H1 (cell line): ENCODE measurements around the gene CPLX1. TPM values are rescaled to one million over a fixed set of nuclear protein-coding genes. Genes with fewer than 3 reads are reported as not detected.
A peak's percentile ranks its signal among the peaks of the same experiment; 100 is the strongest.

Experiments used
- CTCF ChIA-PET: fragments of 300-600 bp; sonication (Branson Sonifier 250); formaldehyde crosslinking; loops from one replicate; lab custom pipeline; 2021; ENCODE audit not compliant: partially characterized antibody; lab: Charles Lee
- POLR2A ChIA-PET: fragments of 300-600 bp; sonication (Branson Sonifier 250); formaldehyde crosslinking; loops from one replicate; lab custom pipeline; 2021; ENCODE audit warnings: inconsistent platforms; ENCODE audit not compliant: partially characterized antibody; lab: Charles Lee
- DNase-seq, 2 experiments: peaks; one replicate each; pipeline versions ENCODE4 v3.0.0 to v3.0.0-alpha.2; 2010 to 2022; ENCODE audit warnings: low spot score in 2 of 2, low read depth in 1 of 2, mixed read lengths in 1 of 2
- FAIRE-seq: peaks from 2 replicates; lab custom pipeline; 2011; peaks lifted over from hg19 to GRCh38; lab: Jason Lieb, UNC
- H2AFZ ChIP-seq: 2 replicates; pipeline ENCODE4 v1.8.1; 2012; ENCODE audit warnings: low read length, inconsistent platforms
- H2AK5ac ChIP-seq: 2 replicates; pipeline ENCODE4 v1.6.1; 2013; ENCODE audit warnings: low read depth, low read length
- H2BK120ac ChIP-seq: replicated peaks from 2 replicates; pipeline ENCODE3; 2013; ENCODE audit warnings: low read depth, low read length, inconsistent platforms
- H2BK12ac ChIP-seq: 2 replicates; pipeline ENCODE4 v1.6.1; 2013; ENCODE audit warnings: low read depth, low read length
- H2BK15ac ChIP-seq: 2 replicates; pipeline ENCODE4 v1.6.1; 2013; ENCODE audit warnings: low read length
- H2BK20ac ChIP-seq: 2 replicates; pipeline ENCODE4 v1.6.1; 2013; ENCODE audit warnings: low read length
- H2BK5ac ChIP-seq: 2 replicates; pipeline ENCODE4 v1.6.1; 2013; ENCODE audit warnings: low read depth, low read length
- H3K14ac ChIP-seq: 2 replicates; pipeline ENCODE4 v1.6.1; 2013; ENCODE audit warnings: inconsistent platforms; ENCODE audit not compliant: insufficient read length
- H3K18ac ChIP-seq: 2 replicates; pipeline ENCODE4 v1.6.1; 2013; ENCODE audit warnings: low read length; ENCODE audit errors: extremely low read depth
- H3K23ac ChIP-seq: 2 replicates; pipeline ENCODE4 v1.6.1; 2013; ENCODE audit warnings: inconsistent platforms; ENCODE audit not compliant: insufficient read length
- H3K23me2 ChIP-seq: 2 replicates; pipeline ENCODE4 v1.6.1; 2013; ENCODE audit warnings: low read depth, low read length
- H3K27ac ChIP-seq: 2 replicates; pipeline ENCODE4 v1.6.1; 2011; ENCODE audit warnings: low read depth, low read length, inconsistent platforms
- H3K27me3 ChIP-seq, 4 experiments: replicated peaks in 1 of 4; 1 replicate in 1 of 4; 2 replicates in 3 of 4; pipeline versions ENCODE4 v1.6.1 to v1.8.1; 2011 to 2013; ENCODE audit warnings: low read length in 3 of 4, mild to moderate bottlenecking in 3 of 4, inconsistent platforms in 2 of 4, mixed read lengths in 2 of 4, moderate library complexity in 1 of 4; ENCODE audit not compliant: control insufficient read depth in 3 of 4, insufficient read depth in 3 of 4; ENCODE audit errors: extremely low read depth in 1 of 4
- H3K36me3 ChIP-seq, 4 experiments: 2 replicates each; pipeline versions ENCODE4 v1.6.1 to v1.8.1; 2011 to 2013; ENCODE audit warnings: mild to moderate bottlenecking in 4 of 4, low read length in 3 of 4, moderate library complexity in 2 of 4, control low read depth in 1 of 4, inconsistent platforms in 1 of 4; ENCODE audit not compliant: insufficient read depth in 4 of 4, control insufficient read depth in 2 of 4
- H3K4ac ChIP-seq: replicated peaks from 2 replicates; pipeline ENCODE3; 2013; ENCODE audit warnings: low read length, low read depth, mixed read lengths, inconsistent platforms; ENCODE audit not compliant: insufficient read length
- H3K4me1 ChIP-seq, 4 experiments: replicated peaks in 1 of 4; 1 replicate in 1 of 4; 2 replicates in 3 of 4; pipeline versions ENCODE4 v1.6.1 to v1.8.1; 2011 to 2013; ENCODE audit warnings: low read length in 3 of 4, inconsistent platforms in 2 of 4, mixed read lengths in 1 of 4; ENCODE audit not compliant: insufficient read depth in 4 of 4, control insufficient read depth in 3 of 4
- H3K4me2 ChIP-seq, 2 experiments: 2 replicates each; pipeline versions ENCODE4 v1.6.1 to v1.8.1; 2011 to 2013; ENCODE audit warnings: low read depth in 2 of 2, low read length in 2 of 2, control low read depth in 1 of 2, inconsistent platforms in 1 of 2, mild to moderate bottlenecking in 1 of 2; ENCODE audit not compliant: insufficient read depth in 1 of 2
- H3K4me3 ChIP-seq, 4 experiments: fragments of 200-600, 300-600 bp in 1 of 4; sonication (generic), shearing (Covaris generic), sonication (Bioruptor Twin) in 1 of 4; 2 replicates each; pipeline versions ENCODE4 v1.5.1 to v1.8.1; 2011 to 2016; ENCODE audit warnings: low read length in 4 of 4, low read depth in 3 of 4, control low read depth in 2 of 4, inconsistent platforms in 2 of 4, mild to moderate bottlenecking in 2 of 4, mixed read lengths in 1 of 4, moderate library complexity in 1 of 4; ENCODE audit not compliant: insufficient read depth in 2 of 4; ENCODE audit errors: extremely low read depth in 1 of 4
- H3K56ac ChIP-seq: replicated peaks from 2 replicates; pipeline ENCODE3; 2013; ENCODE audit warnings: low read depth, mild to moderate bottlenecking, mixed read lengths, low read length, inconsistent platforms; ENCODE audit not compliant: insufficient read length
- H3K79me1 ChIP-seq: 2 replicates; pipeline ENCODE4 v1.6.1; 2013; ENCODE audit warnings: low read depth, low read length, control low read depth
- H3K79me2 ChIP-seq, 2 experiments: 2 replicates each; pipeline versions ENCODE4 v1.6.1 to v1.8.1; 2012 to 2013; ENCODE audit warnings: low read length in 2 of 2, mild to moderate bottlenecking in 2 of 2, inconsistent platforms in 1 of 2; ENCODE audit not compliant: insufficient read depth in 2 of 2, control insufficient read depth in 1 of 2
- H3K9ac ChIP-seq, 4 experiments: replicated peaks in 1 of 4; 1 replicate in 1 of 4; 2 replicates in 3 of 4; pipeline versions ENCODE4 v1.6.1 to v1.8.1; 2011 to 2013; ENCODE audit warnings: low read depth in 3 of 4, low read length in 3 of 4, control low read depth in 2 of 4, mild to moderate bottlenecking in 2 of 4, moderate library complexity in 2 of 4, inconsistent platforms in 1 of 4; ENCODE audit errors: extremely low read depth in 1 of 4
- H3K9me3 ChIP-seq, 2 experiments: 2 replicates each; pipeline versions ENCODE4 v1.6.1 to v1.8.1; 2012 to 2013; ENCODE audit warnings: mild to moderate bottlenecking in 2 of 2, moderate library complexity in 2 of 2, control low read depth in 1 of 2, inconsistent platforms in 1 of 2, low read depth in 1 of 2, low read length in 1 of 2, mixed read lengths in 1 of 2; ENCODE audit not compliant: insufficient read depth in 2 of 2
- H4K20me1 ChIP-seq, 2 experiments: replicated peaks in 1 of 2; 2 replicates each; pipeline versions ENCODE3 to v1.8.1; 2011 to 2013; ENCODE audit warnings: inconsistent platforms in 2 of 2, low read length in 2 of 2, mild to moderate bottlenecking in 1 of 2; ENCODE audit not compliant: insufficient read depth in 2 of 2, control insufficient read depth in 1 of 2
- H4K5ac ChIP-seq: 2 replicates; pipeline ENCODE4 v1.6.1; 2013; ENCODE audit warnings: low read length, low read depth, mixed read lengths, inconsistent platforms; ENCODE audit not compliant: insufficient read length
- H4K8ac ChIP-seq: 2 replicates; pipeline ENCODE4 v1.8.0; 2013; ENCODE audit warnings: mild to moderate bottlenecking, moderate library complexity, low read length, inconsistent platforms; ENCODE audit not compliant: insufficient read depth; ENCODE audit errors: extremely low read depth
- H4K91ac ChIP-seq: replicated peaks from 2 replicates; pipeline ENCODE3; 2013; ENCODE audit warnings: low read length, mixed read lengths, inconsistent platforms; ENCODE audit not compliant: insufficient read length
- CBX5 ChIP-seq: fragments of 300-800, 300-1000 bp; sonication (generic); IDR thresholded peaks from 2 replicates; pipeline ENCODE4 v1.7.1; 2016; ENCODE audit warnings: antibody characterized with exemption, low read length, low read depth
- CHD1 ChIP-seq: IDR thresholded peaks from 2 replicates; pipeline ENCODE4 v1.6.1; 2012; ENCODE audit warnings: low read depth, low read length, improper control_type of control experiment
- CREB1 ChIP-seq: IDR thresholded peaks from 2 replicates; pipeline ENCODE4 v1.6.1; 2012; ENCODE audit warnings: inconsistent platforms
- HDAC2 ChIP-seq, 2 experiments: fragments of 300-600 bp in 1 of 2; sonication (generic) in 1 of 2; IDR thresholded peaks; 2 replicates each; pipeline ENCODE4 v1.6.1; 2011 to 2012; ENCODE audit warnings: low read depth in 2 of 2, low read length in 2 of 2, mild to moderate bottlenecking in 2 of 2, moderate library complexity in 2 of 2, borderline replicate concordance in 1 of 2, inconsistent platforms in 1 of 2
- KDM1A ChIP-seq: fragments of 200-600, 300-600 bp; sonication (generic); IDR thresholded peaks from 2 replicates; pipeline ENCODE4 v1.7.1; 2016; ENCODE audit warnings: mild to moderate bottlenecking, low read length, borderline replicate concordance
- SP4 ChIP-seq: IDR thresholded peaks from 2 replicates; pipeline ENCODE4 v1.6.1; 2012; ENCODE audit warnings: low read length, inconsistent platforms
- WGBS, 2 experiments: shearing (Covaris generic) in 1 of 2; methylation state at CpG; one replicate each; pipeline versions ENCODE4 v1.1.6 to v1.1.7; 2013 to 2015; ENCODE audit warnings: low lambda C conversion rate in 2 of 2, mixed read lengths in 2 of 2, inconsistent platforms in 1 of 2, low coverage in 1 of 2, missing lambda C conversion rate in 1 of 2; ENCODE audit not compliant: insufficient replicate concordance in 2 of 2, insufficient coverage in 1 of 2, insufficient read length in 1 of 2; ENCODE audit errors: extremely low coverage in 1 of 2, missing lambda C conversion rate in 1 of 2; 5-methylcytosine and 5-hydroxymethylcytosine counted together
- polyA plus RNA-seq, 7 experiments: library from polyadenylated mRNA; depleted of rRNA in 3 of 7; stranded (reverse) in 5 of 7; unstranded in 2 of 7; fragments of >200 nt in 5 of 7; fragments of 200-250 nt in 2 of 7; gene quantifications; 1 replicate in 5 of 7; 2 replicates in 1 of 7; 4 replicates in 1 of 7; pipeline versions ENCODE4 v1.2.1 to v1.2.3, GENCODE V29; 2011 to 2013; ENCODE audit warnings: missing spikeins in 2 of 7, mixed read lengths in 2 of 7
- total RNA-seq: library from RNA; stranded (reverse); fragmentation: NEBNext Ultra II Directional; extraction: Animal tissue kit (Norgen Biotek cat#: 25700); gene quantifications from 2 replicates; pipeline ENCODE4 v1.2.1, GENCODE V29; 2021
- TF ChIP-seq, protein P1 (sequence below): IDR thresholded peaks from 2 replicates; pipeline ENCODE4 v1.6.1; 2012; ENCODE audit warnings: inconsistent platforms
- TF ChIP-seq, protein P2 (sequence below): IDR thresholded peaks from 2 replicates; pipeline ENCODE4 v1.6.1; 2011; ENCODE audit warnings: low read depth, mild to moderate bottlenecking, low read length; ENCODE audit not compliant: insufficient read depth

Gene CPLX1
- total and polyA plus RNA-seq, 2 of the 8 experiments (the other 6 are each of a cell fraction or from before 2014, with no cell fraction given): 0.32 to 0.56 TPM

DNA sequence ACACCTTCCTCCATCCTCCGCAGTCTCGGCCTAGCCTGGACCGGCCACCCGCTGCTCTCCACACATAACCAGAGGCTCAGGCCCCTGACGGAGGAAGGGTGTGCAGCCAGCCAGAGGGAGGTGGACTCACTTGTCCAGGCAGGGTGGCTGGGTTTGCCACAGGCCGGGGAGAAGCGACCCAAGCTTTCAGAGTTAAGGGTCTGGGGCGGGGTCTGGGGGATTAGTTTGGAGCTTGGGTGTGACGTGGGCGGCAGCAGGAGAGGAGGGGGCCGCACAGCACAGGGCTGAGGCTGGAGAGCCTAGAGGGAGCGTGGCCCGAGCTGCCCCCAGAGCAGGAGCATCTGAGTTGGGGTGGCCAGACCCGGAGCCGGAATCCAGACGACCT is 22.4 kb upstream of the CPLX1 start:
- no peak overlapping the region for H3K14ac ChIP-seq
- no peak overlapping the region for H3K4ac ChIP-seq
- FAIRE-seq (no peak), DNase-seq (no peak)
- no peaks in the 10 kb centered on the region for H3K23me2 ChIP-seq
- no peak overlapping the region for H2AK5ac ChIP-seq
- H3K4me3 ChIP-seq: no peak overlapping the region
- H3K18ac ChIP-seq: no peak overlapping the region
- peaks cover 0 to 4% (median 0%) of the 10 kb centered on the region in 4 experiments; a peak in 1 of 7 replicates for H3K4me1 ChIP-seq
- H3K9me3 ChIP-seq: no peaks in the 10 kb centered on the region
- ChIA-PET POLR2A (interaction anchor here (1.4 kb wide), 1 partner anchor 24 kb away, joined by 3 read pairs; no protein-coding TSS in a partner anchor), CTCF (interaction anchor here (0.9 to 1.1 kb wide), 2 partner anchors 59 to 62 kb away, joined by 3 read pairs; no protein-coding TSS in a partner anchor)
- no peak overlapping the region for H3K9ac ChIP-seq
- H2BK5ac ChIP-seq: no peak overlapping the region
- no peaks in the 10 kb centered on the region for H3K27me3 ChIP-seq
- no peaks in the 10 kb centered on the region; the same call in 1 of the 2 replicates for H3K79me1 ChIP-seq
- H3K56ac ChIP-seq: no peak overlapping the region
- no peak overlapping the region for H2BK15ac ChIP-seq
- H3K23ac ChIP-seq: no peak overlapping the region
- no peak overlapping the region for H2BK12ac ChIP-seq
- H2BK120ac ChIP-seq: no peak overlapping the region
- H4K20me1 ChIP-seq: peaks cover 0 to 9% of the 10 kb centered on the region in 2 experiments
- peak overlapping the region; percentile 25; the same call in 1 of the 2 replicates for H4K8ac ChIP-seq
- no peaks in the 10 kb centered on the region for H3K79me2 ChIP-seq
- TF ChIP-seq CREB1: no peak
- no peak for TF ChIP-seq CBX5
- no peak for TF ChIP-seq SP4
- TF ChIP-seq, protein P1, sequence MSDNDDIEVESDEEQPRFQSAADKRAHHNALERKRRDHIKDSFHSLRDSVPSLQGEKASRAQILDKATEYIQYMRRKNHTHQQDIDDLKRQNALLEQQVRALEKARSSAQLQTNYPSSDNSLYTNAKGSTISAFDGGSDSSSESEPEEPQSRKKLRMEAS: no peak
- TF ChIP-seq CHD1: no peak
- no peak for TF ChIP-seq KDM1A
- no peak for TF ChIP-seq HDAC2 (IDR thresholded peaks at IDR 0.05; ENCODE audit: borderline replicate concordance in 1 of 2, low read depth in 2 of 2, low read length in 2 of 2)
- TF ChIP-seq, protein P2, sequence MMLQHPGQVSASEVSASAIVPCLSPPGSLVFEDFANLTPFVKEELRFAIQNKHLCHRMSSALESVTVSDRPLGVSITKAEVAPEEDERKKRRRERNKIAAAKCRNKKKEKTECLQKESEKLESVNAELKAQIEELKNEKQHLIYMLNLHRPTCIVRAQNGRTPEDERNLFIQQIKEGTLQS: no peak
- no peak overlapping the region for H3K27ac ChIP-seq
- H3K4me2 ChIP-seq: no peak overlapping the region
- no peak overlapping the region for H4K91ac ChIP-seq
- no peak overlapping the region for H4K5ac ChIP-seq
- H2AFZ ChIP-seq: no peak overlapping the region
- no peak overlapping the region for H2BK20ac ChIP-seq
- H3K36me3 ChIP-seq: peaks cover 0 to 3% (median 1%) of the 10 kb centered on the region in 4 experiments; a peak in 4 of 8 replicates
- 93% methylated on average over 14 of the region's 16 CpGs; no CpG with 5 or more reads in 1 of the 2 experiments for WGBS, 2 experiments
